ENCODE results near the gene USP12.
A peak's percentile ranks its signal among the peaks of the same experiment; 100 is the strongest.

Gene USP12

GRCh38 chr13:27182844-27183497 lies 11.4 kb upstream of the USP12 start:
- no peak for DNase-seq

GRCh38 chr13:27182054-27182453 lies 10.4 kb upstream of the USP12 start:
- DNase-seq = no peak

- no peak for DNase-seq
Observed at GRCh38 chr13:27177852-27178251, 6.2 kb upstream of the USP12 start.

GRCh38 chr13:27176470-27177410 lies 5.1 kb upstream of the USP12 start:
- no peak for DNase-seq

DNA sequence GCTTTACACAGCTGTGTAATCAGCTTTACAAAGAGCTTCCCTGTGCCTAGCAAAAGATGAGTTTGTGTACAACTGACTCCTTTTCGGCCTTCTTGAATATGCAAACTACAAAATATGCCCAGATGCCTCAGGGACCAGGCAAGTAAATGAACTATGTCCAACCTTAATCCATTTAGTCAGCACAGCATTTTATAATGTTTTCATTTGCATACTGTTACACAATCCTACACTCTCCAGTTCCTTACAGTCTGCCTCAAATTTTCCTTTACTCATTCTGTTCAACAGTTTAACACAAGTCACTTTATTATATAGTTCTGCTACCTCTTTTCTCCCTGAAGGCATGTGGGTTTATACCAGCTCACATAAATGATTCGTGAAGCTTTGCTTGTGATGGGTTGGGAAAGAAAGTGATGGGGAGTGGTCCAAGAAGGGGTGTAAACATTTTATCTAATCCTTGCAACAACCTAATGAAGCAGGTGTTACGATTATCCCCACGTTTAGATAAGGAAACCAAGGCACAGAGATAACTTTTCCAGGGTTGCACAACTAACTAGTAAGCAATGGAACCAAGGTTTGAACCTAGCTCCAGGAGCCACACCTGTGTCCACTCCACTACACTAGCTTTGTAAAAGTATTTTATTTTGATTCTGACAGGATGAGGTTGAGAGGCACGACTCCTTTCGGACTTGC lies 3.3 kb upstream of the USP12 start:
- DNase-seq = no peak

- DNase-seq = peak in 1 of 2 donors; percentile 35
Observed at GRCh38 chr13:27172495-27172842, 858 bp upstream of the USP12 start.

- peak; percentile 94 for DNase-seq
Observed at GRCh38 chr13:27171827-27172494, 350 bp upstream of the USP12 start.

DNA sequence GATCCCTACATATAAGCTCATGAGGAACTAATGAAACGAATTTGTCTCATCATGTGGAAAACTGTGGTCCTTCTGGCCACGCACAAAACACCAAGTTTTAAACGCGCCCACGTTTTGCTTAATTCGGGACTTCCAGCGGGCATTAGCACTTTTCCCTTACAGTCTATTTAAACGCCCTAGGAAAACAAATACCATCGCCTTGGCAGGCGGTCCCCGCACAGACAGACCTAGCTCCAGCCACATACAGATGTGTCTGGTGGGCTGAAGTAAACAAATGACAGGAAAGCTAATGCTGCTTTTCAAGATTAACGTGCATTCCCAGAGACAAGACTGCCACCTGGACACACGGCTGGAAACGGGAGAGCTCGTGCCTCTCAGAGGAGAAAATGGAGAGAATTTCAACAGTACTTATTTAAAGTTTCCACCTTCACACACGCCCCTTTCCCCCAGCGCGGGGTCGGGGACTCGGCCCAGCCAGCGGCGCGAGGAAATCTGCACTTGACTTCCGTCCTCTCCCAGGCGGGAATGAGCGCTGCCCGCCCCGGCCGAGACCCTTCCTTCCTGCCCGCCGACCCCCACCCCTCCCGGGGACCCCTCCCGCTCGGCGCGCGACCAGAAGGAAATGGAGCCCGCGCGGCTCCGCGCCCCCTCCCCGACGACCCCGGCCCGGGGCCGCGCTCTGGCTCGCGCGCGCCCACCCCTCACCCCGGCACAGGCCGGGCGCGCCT lies 931 bp downstream of the USP12 start:
- DNase-seq = peak in 1 of 2 donors; percentile 34

DNA sequence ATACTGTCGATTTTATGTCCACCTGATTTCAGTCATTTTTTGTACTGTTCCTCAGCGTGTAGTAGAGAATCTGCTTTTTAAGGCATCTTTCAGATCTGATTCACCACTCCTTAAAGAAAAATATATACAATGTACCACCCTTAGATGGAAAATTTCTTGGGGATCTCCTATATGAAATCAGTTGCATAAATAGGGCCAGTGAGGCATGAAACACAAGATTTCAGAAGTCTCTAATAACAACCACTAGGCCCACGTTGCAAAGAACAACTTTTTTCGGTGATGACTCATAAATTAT lies 1.4 kb downstream of the USP12 start:
- peak in 1 of 2 donors; percentile 37 for DNase-seq

DNA sequence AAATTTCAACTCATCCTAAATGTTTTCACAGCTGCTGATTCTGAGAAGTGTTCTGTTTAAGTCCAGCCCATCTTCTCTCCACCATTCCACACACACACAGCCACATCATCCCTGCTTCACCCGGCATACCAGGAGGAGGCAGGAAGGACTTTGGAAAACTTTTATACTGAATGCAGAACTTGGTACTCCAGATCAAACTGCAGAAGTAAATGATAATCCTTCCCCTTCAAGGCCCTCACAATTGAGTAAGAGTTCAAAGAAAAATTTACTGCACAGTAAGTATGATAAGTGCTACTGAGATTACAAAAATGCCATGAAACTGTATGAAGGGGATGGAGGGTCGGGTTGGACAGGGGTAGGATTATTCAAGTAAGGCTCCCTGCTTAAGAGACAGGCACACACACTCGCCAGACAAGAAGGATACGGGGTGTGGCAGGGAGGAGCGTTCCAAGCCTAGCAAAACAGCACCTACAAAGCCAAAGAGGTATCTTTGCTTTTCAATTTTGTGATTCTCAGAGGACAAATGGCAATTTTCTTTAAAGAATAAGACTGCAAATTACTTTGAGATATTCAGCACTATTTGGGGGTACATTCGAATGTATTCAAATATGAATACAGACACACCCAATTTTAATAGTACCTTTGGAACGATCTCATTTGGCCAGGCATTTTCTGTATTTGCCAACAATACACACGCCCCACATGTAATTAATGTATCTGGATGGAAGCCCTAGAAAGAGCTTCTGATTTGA lies 2.5 kb downstream of the USP12 start:
- DNase-seq = no peak

DNA sequence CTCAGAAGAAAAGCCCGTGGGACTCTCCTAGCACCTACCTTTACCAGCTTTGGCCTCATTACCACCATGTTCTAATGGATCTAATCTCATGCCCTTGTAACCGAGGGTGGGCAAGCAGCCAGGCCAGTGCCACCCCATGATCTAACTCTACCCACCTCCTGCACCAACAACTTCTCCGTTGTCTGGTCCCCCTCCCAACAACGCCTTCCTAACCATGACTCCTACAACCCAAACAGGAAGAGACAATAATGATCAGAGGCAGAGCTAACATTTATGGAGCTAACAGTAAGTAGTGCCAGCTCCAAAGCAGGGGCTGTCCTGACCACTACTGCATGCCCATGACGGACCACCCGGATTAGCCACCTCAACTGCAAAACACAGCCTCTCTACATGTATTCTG lies 3.5 kb downstream of the USP12 start:
- DNase-seq = no peak

- DNase-seq = no peak
Observed at GRCh38 chr13:27166313-27166712, 5.3 kb downstream of the USP12 start.

DNA sequence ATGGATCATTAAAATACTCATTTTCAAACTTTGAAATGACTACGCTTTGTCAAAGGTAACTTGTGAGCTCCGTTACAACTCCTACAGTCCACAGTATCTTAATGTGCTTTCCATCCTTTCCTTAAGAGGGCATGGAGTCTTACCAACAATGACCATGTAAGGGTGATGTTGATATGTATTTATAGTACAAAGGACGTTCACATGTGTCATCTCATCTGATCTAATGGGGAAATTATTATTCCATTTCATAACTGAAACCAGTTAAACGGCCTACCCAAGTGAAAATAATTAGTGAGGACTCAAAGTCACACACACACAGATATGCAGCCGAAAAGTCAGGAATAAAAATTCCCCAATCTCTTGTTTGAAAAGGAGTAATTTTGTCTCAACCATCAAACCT lies 9.6 kb downstream of the USP12 start:
- no peak for DNase-seq

DNA sequence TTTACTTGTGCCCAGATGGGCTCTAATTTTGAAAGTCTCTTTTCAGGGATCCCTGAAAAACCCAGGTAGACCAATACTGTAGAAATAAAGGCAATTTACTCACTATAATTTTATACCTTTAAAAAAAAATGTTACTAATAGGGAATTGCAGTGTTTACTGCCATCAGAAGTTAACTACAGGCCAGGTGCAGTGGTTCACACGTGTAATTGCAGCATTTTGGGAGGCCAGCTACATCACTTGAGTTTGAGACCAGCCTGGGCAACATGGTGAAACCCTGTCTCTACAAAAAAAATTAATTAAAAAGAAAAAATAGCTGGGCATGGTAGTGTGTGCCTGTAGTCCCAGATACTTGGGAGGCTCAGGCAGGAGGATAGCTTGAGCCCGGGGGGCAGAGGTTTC lies 10.2 kb downstream of the USP12 start:
- DNase-seq = no peak

GRCh38 chr13:27160657-27161295 lies 10.8 kb downstream of the USP12 start:
- no peak for DNase-seq

DNA sequence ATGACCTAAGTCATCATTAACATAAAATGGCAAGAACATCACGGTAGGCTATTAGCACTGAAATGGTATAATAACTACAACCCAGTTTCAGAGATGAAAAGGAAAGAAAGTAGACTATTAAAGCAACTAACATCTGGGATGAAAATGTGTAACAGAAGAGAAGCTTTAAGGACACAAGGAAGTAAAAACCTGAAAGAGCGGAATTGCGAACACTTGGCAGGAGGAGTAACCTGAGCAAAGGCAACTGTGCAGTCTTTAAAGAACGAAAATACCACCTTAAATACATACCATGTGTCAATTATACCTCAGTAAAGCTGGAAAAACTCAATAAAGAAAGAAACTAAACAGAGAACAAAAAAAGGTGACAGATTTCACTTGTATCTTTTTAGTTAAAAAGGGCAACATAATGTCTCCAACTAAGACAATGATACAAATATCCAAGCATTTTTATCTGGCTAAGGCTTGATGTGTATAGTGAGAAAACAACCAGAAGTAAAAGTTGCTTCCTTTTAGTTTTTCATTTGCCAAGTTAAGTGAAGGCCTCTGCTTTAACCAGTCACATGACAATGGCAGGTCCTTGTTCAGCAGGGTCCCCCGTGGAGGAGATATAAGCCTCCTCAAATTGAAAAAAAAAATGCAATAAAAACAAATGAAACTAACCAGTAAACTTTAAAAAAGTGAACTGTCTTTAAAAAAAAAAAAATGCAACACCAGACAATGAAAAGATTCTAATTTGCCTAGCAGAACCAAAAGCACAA lies 11.6 kb downstream of the USP12 start:
- DNase-seq = no peak

GRCh38 chr13:27158335-27158734 lies 13.3 kb downstream of the USP12 start:
- DNase-seq = no peak

GRCh38 chr13:27151798-27152599 lies 19.6 kb downstream of the USP12 start:
- DNase-seq = no peak

DNA sequence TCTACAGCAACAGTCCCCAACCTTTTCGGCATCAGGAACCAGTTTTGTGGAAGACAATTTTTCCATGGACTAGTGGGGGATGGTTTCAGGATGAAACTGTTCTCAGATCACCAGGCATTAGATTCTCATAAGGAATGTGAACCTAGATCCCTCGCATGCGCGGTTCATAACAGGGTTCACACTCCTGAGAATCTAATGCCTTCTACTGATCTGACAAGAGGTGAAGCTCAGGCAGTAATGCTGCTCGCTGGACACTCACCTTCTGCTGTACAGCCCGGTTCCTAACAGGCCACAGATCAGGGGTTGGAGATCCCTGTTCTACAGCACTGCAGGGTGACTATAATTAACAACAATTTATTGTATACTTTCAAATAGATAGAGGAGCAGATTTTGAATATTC lies 21.9 kb downstream of the USP12 start:
- DNase-seq = no peak

DNA sequence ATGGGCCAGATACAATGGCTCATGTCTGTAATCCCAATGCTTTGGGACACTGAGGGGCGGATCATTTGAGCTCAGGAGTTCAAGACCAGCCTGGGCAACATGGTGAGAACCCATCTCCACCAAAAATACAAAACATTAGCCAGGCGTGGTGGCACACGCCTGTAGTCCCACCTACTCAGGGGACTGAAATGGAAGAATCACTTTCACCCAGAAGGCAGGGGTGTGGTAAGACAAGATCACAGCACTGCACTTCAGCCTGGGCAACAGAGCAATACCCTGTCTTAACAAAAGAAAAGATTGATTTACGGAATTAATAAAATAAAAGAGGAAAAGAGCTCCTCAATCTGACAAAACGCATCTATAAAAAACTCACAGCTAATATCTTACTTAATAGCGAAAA lies 22.7 kb downstream of the USP12 start:
- no peak for DNase-seq

All from CD4-positive, alpha-beta T cell treated with Interleukin-4 for 1 hour (primary cell).